Ramos (cell line): ENCODE results near the gene SEPTIN5.

Experiments used
- in situ Hi-C: fragments of 300-500 bp; cut with MboI; formaldehyde crosslinking; loops from one replicate; pipeline ENCODE4 v1.14.3; 2022; ENCODE audit warnings: low sequenced_read_pairs; ENCODE audit not compliant: unreplicated experiment

SEPTIN5 gene

DNA sequence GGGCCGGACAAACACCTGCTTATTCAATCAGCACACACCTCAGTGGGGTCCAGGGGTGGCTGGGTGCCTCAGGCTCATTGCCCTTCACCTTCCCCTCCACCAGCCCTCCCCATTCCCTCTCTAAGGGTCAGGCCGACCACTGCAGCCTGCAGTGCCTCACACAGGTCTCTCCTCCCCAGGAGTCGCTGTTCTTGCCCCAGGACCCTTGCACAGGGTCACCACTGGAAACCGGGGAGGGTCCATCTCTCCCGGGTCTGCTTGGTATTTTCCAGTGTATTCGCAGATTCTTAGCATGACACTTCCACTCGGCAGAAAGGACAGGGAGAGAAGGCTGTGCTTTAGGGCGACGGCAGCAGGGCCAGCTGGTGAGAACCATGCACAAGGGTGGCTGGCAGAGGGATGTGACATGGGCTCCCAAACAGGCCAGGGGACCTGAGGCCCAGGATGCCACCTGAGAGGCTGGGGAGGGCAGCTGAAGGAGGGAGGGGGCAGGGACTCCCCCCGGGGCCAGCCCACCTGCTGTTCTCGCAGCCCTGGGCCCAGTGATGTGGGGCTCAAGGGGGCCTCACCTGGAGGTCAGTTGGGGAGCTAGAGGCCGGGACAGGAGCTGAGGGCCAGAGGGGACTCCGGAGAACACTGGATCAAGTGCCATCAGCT is 30.2 kb downstream of the SEPTIN5 start:
- in situ Hi-C loops: no loop called here

DNA sequence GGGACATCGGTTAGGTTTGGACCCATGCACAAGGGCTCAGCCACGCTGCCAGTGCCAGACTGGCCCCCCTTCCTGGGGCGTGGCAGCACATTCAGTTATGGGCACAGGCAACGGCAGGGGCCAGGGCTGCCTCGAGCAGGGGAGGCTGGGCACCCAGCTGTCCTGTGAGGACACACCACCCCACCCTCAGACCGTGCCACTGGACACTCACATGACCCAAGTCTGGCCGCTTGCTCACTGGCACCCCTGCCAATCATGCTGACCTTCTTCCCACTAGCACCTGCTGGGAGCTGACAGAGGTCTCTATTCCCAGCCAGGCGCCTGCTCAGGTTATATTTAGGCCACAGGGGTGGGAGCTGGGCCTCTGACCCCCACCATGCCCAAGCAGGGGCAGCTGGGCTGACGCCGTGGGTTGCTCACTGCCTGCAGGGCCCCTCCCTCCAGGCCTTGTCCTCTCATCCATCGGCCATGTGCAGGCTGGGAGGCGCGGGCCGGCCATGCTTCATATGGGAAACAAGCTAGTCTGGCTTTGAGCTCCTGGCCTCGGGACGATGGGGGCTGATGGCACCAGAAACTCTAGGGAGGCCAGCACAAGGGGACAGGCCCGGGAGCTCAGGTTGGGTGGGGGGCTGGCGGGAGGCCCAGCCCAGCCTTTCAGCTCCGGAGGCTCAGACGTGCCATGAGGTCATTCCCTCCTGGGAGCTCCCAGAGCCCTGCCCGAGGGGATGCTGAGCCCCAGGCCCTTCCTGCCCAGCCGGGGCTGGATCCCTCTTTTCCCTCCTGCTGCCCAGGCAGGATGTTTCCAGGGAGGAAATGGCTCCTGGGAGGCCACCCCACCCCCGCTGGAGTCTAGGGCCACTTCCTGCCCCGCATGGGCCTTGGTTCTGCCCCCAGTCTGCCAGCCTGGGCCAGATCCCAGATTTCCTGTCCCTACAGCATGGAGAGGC is 31.1 kb downstream of the SEPTIN5 start:
- in situ Hi-C loops: no loop called here

DNA sequence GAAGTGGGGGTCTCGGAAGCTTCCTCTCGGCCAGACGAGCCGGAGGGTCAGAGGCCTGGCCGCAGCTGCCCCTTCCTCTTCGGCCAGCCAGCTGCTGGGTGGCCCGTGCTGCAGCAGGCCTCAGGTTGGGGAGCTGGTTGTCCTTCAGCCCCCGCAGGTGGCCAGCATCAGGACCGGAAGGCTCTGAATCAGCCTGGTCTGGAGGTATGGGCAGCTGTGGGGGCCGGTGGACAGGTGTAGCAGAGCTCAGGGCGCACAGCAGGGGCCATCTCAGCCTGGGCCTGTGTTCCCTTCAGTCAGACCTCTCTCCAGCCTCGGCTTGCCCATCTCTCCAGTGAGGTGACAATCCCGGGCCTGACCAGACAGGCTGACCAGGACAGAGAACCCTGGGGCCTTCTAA is 32.4 kb downstream of the SEPTIN5 start:
- in situ Hi-C loops: no loop called here

DNA sequence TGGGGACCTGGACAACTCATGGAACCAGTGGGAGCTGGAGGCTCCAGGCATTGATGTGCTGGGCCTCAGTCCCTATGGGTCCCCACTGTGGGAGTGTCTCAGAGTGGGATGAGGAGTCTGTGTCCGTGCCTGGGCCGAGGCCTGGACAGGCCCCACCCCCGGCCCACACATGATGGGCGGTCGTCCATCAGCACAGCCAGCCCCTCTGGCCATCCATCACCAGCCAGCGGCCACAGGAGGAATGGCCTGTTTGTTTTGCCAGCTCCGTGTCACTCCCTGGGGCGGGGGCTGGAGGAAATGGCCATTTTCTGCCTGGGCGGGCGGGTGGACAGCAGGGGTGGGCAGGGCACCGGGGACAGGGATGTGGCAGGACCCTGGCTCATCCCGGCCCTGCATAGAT is 33.2 kb downstream of the SEPTIN5 start:
- in situ Hi-C loops: no loop called here

DNA sequence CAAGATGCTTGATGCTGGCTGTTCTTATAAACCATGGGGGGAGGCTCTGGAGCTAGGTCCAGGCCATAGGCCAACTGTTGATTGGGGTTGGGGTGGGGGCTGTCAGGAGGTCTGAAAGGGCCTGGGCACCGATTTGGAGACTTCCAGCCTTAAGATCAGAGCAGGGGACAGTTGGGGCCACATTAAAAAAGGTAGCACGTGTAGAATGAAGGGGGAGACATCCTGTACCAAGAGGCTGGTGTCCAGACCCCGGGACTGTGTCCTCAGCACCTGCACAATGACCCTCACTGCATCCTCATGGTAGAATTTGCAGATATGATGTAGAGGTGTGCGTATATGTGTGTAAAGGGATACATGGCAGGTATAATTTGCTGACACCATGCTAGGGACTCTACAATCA is 33.8 kb downstream of the SEPTIN5 start:
- in situ Hi-C loops: no loop called here

DNA sequence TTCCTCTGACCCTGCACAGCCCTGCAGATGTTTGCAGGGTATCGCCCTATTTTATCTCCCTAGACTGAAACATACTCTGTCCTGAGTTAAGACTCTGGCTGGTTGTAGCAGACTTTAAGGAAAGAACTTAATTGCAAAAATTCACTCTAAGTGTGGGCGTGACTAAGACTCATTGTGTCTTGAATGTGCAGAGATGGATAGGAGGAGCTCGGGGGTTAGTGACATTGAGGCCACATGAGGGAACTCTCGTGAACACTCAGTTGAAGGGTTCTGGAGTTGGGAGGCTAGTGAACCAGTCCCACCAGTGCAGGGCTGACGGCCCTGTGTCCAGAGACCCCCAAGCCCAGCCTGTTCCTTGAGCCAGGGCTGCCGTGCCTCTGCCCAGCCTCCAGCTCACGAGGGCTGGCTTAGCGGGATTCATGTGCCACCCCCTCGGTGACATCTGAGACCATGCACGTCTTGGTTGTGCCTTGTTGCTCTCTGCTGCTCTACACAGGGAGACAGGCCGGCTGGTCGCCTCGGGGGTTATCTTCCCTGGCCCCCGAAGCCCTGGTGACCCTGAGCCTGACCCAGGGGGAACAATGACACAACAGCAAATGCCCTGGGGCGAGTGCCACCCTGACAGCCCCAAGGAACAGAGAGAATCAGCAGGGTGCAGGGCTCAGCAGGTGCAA is 34.8 kb downstream of the SEPTIN5 start:
- in situ Hi-C loops: no loop called here

DNA sequence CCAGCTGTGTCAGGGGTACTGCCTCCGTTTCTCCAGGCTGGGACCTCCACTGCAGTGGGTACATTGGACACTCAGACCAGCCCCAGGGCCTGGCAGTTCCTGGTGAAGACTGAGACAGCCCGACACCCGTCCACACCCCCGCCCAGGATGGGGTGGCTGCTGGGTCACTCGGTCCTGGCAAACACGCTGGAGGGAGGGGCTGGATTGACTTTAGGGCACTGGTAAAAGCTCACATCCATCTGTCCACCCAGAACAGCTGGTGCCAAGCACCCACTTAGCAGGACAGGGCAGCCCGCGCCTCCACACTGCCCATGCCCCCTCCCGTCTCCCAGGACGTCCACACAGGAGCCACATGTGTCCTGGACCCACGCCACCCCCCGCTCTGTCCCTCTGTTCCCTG is 35.6 kb downstream of the SEPTIN5 start:
- in situ Hi-C loops: no loop called here

DNA sequence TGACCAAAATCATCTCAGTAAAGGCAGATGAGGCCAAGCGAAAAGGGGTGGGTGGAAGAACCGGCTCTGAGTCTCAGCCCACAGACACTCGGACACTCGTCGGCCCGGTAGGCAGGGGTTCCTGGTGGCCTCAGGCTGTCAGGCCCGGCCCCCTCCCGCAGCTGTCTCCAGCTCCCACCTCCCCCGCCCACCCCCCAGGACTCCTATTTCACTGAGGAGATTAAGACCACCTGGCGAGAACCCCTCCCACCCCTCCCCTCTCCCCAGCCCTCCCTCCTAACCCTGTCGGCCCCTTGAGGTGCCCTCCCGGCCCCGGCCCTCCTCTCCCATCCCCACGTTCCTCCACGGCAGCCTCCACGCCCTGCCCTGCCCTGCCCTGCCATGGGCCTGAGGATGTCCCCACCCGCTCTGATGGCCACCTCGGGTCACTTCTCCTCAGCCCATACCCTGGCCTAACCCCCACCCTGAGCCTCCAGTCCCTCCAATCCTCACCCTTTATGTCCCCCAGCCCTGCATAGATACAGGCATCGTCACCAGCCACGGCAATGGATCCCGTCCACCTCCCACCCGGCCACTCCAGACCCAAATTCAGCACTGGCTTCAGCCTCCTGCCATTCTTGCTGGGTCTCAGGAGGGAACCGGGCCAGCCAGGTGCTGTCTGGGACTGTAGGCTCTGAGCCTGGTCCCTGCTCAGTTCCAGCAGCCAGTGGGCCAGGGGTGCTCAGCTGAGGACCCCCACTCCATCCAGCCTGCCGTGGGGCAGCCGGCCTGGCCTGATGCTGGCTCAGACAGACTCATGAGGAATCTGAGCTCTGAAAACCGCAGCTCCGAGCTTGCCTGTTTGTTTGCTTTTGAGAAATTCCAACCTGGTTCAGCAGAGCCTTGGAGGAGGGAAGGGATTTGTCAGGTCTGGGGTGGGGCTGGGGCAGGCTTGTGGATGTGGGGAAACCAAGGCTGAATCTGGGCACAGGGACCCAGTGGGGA is 36.5 kb downstream of the SEPTIN5 start:
- in situ Hi-C loops: no loop called here

DNA sequence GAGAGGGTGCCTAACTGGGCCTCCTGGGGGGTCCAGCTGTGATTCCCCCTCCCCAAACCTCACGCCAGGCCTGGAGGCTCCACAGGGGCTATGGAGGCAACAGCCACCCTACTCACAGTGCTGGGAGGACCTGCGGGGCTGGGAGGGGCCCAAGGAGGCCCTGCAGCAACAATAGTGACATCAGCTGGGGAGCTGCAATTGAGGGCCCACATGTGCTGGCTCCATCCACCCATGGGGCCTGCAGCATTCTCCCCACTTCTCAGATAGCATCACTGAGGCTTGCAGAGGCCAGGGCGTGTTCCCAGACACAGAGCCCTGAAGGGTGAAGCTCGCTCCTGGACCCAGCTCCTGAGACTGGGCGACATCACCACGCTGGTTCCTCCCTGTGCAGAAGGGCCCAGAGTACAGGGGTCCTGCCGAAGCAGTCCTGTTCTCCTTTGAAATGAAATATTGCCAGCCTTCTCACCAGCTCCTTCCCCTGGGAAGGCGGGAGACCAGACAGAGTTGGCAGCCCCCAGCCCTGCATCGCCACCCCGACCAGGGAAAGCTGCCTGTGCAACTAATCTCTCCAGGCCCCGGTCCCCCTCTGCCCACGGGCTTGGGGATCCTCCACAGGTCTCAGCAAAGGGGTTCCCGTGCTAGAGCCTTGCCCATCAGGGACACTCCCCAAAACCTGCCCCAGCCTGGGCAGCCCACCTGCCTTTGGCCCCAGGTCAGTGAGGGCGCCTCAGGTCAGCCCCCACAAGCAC is 37.4 kb downstream of the SEPTIN5 start:
- in situ Hi-C loops: no loop called here

DNA sequence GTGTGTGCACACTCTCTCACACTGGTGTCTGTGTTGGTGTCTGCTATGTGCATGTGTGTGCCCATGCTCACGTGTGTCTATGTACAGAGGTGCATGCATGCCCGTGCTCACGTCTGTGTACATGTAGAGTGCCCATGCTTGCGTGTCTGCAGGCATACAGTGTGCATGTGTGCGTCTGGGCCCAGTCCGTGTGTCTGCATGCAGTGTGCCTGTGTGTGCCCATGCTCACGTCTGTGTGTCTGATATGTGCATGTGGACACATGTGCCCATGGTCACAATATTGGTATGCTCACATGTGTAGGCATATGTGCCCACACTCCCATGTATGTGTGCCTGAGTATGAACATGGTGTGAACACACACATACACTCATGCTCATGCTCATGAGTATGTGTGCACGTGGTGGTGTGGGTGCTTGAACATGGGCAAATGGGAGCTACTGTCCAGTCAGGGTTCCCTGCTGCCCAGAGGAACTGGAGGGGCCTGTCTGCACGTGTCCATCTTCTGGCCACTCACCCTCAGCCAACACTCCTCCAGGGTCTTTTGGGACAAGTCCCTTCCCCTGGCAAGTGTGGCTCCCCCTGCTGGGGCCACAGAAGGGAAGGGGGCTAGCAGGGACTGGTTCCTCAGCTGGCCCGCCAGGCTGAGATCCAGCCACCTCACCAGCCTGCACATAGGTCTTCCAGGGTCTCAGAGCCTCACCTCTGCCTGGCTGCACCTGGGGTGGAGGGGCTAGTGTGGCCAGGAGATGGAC is 39.0 kb downstream of the SEPTIN5 start:
- in situ Hi-C loops: no loop called here

DNA sequence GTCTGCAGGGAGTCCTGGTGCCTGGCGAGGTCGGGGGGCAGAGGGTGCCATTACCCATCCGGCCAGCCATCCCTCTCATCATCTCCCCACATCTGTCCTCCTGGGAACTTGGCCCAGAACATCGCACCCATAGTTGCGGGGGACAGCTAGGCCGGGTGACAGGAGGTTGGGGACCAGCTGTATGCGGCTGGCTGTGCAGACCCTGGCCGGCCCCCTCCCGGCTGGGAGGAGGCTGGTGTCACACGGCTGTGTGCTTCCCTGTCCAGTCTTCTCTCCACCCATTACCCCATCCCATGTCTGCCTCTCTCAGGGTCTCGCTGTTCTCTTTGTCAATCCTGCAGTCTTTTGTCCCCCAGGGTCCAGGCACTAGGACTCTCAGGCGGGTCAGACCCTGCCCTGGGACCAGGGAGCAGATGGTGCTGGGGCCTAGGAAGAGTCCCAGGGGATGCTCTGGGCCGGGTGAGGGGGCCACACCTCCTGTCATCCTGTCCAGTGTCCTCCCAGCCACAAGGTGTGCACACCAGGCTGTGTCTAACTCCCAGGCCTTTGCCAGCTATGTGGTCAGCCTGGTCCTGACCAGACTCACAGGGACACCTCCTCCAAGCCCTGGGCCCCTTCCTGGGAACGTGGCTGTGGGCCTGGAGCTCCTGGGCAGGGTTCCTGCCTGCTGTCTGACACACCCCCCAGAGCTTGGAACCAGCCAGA is 39.8 kb downstream of the SEPTIN5 start:
- in situ Hi-C loops: no loop called here

DNA sequence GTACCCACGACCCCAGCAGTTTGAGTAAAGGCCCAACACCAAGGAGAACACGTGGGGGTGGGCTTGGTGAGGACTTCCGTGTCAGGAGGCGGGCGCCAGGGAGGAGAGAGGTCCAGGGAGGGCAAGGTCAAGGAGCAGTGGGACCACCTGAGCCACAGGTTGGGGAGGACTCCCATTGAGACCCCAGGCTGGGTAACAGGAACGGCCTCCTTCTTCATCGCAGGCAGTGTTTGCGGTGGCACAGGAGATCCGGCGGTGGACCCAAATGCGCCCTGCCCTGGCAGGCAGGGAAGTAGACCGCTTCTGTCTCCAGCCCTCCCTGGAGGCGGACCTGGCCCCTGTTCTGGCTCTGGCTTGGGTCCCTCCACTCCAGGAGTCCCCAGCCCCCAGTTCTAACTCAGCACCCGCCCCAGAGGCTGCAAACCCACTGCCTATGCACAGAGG is 40.4 kb downstream of the SEPTIN5 start:
- in situ Hi-C loops: no loop called here

DNA sequence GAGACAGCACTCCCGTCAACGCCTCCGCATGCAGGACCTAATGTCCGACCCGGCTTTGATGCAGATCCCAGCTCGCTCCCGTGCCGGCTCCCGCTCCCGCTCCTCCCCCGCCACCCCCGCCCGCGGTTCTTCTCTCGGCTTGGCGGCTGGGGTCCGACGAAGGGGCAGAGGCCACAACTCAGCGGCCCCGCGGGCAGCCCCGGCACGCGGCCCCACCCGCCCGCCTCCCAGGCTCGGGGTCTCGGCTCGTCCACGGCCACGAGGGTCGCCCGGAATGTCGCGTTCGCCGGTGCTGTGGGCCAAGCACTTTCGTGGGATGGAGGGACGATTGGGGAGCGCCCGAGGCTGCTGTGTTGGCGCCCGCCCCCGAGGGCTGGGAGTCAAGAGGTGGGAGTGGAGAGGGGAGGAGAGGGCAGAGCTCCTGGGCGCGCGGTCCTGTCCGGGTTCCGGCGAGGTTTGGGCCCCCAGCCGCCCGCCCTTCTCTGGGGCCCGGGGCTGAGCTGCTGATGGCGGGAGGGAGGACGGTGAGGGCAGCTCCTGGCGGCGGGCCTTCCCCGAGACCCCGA is 40.9 kb downstream of the SEPTIN5 start:
- in situ Hi-C loops: no loop called here

DNA sequence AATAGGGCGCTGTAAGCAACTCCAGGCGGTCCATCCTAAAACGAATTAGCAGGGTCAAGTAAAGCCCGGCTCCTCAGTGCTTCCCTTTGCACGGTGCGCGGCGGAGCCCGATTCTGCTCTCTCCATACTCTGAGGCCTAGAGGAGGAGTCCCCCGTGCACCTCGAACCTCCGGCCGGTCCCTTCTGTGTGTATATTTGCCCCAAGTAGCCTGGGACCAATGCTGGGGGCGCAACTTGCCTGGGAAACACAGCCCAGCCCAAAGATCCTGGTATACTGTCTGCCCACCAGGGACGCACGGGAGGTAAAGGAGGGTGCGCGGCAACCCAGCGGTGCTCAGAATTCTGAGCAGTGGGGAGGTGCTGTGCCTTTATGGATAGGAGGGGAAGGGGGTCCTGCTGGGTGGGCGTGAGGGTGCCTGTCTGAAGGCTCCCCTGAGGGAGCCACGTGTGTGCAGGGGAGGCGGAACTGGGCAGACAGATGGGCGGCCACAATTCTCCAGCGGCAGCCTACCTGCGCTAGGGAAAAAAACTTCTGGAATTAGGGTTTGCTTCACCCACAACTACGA is 41.5 kb downstream of the SEPTIN5 start:
- in situ Hi-C loops: no loop called here

DNA sequence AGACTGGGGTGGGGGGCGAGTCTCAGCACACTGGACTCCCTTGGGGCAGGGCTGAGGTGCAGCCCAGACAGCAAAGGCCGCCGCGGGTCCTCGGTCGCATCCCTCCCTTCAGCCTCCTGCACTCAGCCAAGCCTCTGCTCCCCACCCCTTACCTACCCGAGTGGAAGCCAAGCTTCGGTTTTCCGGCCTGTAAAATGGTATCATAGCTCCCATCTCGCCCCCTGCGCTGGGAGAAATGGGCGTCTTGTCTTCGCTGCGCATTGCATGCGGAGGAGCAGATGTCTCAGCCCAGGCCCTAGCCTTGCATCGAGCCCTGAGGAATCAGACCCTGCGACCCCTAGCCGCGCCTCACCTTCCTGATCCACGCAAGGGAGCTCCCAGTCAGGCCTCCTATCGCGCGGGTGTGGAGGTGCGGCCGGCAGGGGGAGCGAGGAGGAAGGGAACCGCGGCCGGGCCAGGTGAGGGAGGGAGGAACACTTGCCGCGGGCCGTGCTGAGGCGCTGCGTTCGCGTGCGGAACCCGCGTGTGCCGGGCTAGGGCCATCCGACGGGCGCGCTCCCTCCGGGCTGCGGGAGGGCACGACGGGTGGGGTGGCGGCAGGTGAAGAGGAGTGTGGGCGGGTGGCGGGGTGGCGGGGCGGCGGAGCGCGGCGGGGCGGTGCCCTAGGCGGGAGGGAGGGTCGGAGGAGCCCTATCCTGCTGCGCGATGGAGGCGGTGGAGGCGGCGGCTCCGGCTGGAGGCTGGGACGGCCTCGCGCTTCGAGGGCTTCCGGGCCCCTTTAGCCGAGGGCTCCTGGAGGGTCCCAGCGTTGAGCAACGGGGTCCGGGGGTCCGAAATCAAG is 42.2 kb downstream of the SEPTIN5 start:
- in situ Hi-C loops: no loop called here
